NB4 (cell line): ENCODE measurements around the gene NRARP.

Experiments
- DNase-seq: peaks from one replicate; pipeline ENCODE4 v3.0.0; 2010; ENCODE audit warnings: low read depth
- H3K4me3 ChIP-seq: one replicate; pipeline ENCODE4 v1.5.1; 2011; ENCODE audit warnings: mild to moderate bottlenecking, low read depth, low read length, moderate library complexity
- MYC ChIP-seq: IDR thresholded peaks from 2 replicates; pipeline ENCODE4 v1.6.1; 2011; ENCODE audit warnings: low read depth, low read length
- POLR2A ChIP-seq: IDR thresholded peaks from 2 replicates; pipeline ENCODE4 v1.6.1; 2011; ENCODE audit warnings: mild to moderate bottlenecking; ENCODE audit not compliant: insufficient read length; ENCODE audit errors: extremely low read depth
- TF ChIP-seq, protein P1 (sequence below): IDR thresholded peaks from 2 replicates; pipeline ENCODE4 v1.6.1; 2011; ENCODE audit warnings: low read depth, low read length
- TF ChIP-seq, protein P2 (sequence below): IDR thresholded peaks from one replicate; pipeline ENCODE4 v1.5.1; 2012; ENCODE audit warnings: low read depth, low read length

Gene NRARP

DNA sequence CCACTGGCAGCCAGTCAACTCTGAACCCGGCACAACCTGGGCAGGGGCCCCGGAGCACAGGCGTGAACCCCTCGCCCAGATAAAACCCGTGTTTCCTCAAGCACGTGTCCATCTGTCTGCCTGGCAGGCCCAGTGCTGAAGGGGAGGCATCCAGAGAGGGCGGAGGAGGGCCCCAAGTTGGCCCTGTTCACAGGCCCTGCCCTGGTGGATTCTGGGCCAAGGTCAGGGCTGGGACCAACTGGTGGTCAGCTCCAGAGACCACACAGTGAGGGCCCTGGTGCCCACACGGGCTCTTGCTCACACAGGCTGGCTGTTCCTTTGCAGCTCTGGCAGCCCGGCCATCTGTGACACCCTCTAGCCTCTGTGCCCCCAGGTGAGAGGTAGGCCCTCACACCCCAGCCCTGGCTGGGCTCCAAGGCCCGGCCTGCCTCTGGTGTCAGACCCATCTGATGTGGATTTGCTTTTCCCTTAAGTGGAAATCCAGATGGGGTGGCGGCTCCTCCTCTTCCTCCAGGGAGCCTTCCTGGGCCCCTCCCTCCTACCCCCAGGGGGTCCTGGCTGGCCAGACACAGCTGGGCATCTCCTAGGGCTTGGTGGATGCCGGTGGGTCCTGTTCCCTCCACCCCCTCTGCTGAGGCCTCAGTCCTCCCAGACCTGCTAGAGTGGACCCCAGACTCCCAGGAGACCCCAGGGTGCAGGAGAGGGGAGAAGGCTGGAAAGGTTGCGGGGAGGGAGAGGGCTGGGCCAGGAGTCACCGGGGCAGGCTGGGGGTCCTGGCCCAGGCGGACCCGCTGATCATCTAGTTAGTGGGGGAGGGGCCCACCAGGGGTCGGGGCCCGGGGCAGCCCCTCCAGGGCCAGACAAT lies 51.5 kb downstream of the NRARP start:
- no peak for DNase-seq
- TF ChIP-seq, protein P1, sequence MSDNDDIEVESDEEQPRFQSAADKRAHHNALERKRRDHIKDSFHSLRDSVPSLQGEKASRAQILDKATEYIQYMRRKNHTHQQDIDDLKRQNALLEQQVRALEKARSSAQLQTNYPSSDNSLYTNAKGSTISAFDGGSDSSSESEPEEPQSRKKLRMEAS, result no peak
- no peak for TF ChIP-seq MYC
- TF ChIP-seq, protein P2, sequence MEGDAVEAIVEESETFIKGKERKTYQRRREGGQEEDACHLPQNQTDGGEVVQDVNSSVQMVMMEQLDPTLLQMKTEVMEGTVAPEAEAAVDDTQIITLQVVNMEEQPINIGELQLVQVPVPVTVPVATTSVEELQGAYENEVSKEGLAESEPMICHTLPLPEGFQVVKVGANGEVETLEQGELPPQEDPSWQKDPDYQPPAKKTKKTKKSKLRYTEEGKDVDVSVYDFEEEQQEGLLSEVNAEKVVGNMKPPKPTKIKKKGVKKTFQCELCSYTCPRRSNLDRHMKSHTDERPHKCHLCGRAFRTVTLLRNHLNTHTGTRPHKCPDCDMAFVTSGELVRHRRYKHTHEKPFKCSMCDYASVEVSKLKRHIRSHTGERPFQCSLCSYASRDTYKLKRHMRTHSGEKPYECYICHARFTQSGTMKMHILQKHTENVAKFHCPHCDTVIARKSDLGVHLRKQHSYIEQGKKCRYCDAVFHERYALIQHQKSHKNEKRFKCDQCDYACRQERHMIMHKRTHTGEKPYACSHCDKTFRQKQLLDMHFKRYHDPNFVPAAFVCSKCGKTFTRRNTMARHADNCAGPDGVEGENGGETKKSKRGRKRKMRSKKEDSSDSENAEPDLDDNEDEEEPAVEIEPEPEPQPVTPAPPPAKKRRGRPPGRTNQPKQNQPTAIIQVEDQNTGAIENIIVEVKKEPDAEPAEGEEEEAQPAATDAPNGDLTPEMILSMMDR, result no peak
- no peak for TF ChIP-seq POLR2A
- no peak overlapping the region for H3K4me3 ChIP-seq
